DMS 273 (cell line): Measurements from ENCODE around the gene EFNA2.
A peak's percentile ranks its signal among the peaks of the same experiment; 100 is the strongest.

Source experiments
- DNase-seq: peaks from one replicate; lab custom pipeline; 2025; ENCODE audit not compliant: unreplicated experiment; lab: John Stamatoyannopoulos, UW

EFNA2 gene

GRCh38 chr19:1259876-1260748 is 25.6 kb upstream of the EFNA2 start:
- no peak for DNase-seq

- peak; percentile 99 for DNase-seq
Observed at GRCh38 chr19:1260749-1261537, 24.7 kb upstream of the EFNA2 start.

GRCh38 chr19:1261538-1261797 is 24.2 kb upstream of the EFNA2 start:
- DNase-seq: no peak

- peak; percentile 71 for DNase-seq
Observed at GRCh38 chr19:1261798-1262622, 23.7 kb upstream of the EFNA2 start.

GRCh38 chr19:1262623-1263123 is 23.0 kb upstream of the EFNA2 start:
- DNase-seq: no peak

- DNase-seq: no peak
Observed at GRCh38 chr19:1263188-1263587, 22.5 kb upstream of the EFNA2 start.

GRCh38 chr19:1264801-1265614 is 20.7 kb upstream of the EFNA2 start:
- peak; percentile 60 for DNase-seq

- DNase-seq: peak; percentile 64
Observed at GRCh38 chr19:1265615-1266128, 20.0 kb upstream of the EFNA2 start.

- peak; percentile 93 for DNase-seq
Observed at GRCh38 chr19:1266129-1266915, 19.4 kb upstream of the EFNA2 start.

- DNase-seq: peak; percentile 82
Observed at GRCh38 chr19:1266916-1267476, 18.7 kb upstream of the EFNA2 start.

- DNase-seq: peak; percentile 59
Observed at GRCh38 chr19:1267477-1268225, 18.0 kb upstream of the EFNA2 start.

- DNase-seq: no peak
Observed at GRCh38 chr19:1268226-1269064, 17.2 kb upstream of the EFNA2 start.

- DNase-seq: peak; percentile 99
Observed at GRCh38 chr19:1269065-1269477, 16.6 kb upstream of the EFNA2 start, which contains the start of gene CIRBP. Gene CIRBP (plus strand): TSS chr19:1269332. CDS start chr19:1270934, 1,602 bp downstream.

GRCh38 chr19:1269478-1270212 is 16.0 kb upstream of the EFNA2 start:
- DNase-seq: peak; percentile 95

- DNase-seq: peak; percentile 68
Observed at GRCh38 chr19:1270213-1270853, 15.3 kb upstream of the EFNA2 start.

GRCh38 chr19:1270854-1271527 is 14.7 kb upstream of the EFNA2 start:
- no peak for DNase-seq
